Measurements from ENCODE around the gene TNK2. TPM values are rescaled to one million over a fixed set of nuclear protein-coding genes. Genes with fewer than 3 reads are reported as not detected.
A peak's percentile ranks its signal among the peaks of the same experiment; 100 is the strongest.

TNK2 gene
- total and polyA plus RNA-seq, 5 donors, result 40.1 to 162 (median 77.9) TPM

DNA sequence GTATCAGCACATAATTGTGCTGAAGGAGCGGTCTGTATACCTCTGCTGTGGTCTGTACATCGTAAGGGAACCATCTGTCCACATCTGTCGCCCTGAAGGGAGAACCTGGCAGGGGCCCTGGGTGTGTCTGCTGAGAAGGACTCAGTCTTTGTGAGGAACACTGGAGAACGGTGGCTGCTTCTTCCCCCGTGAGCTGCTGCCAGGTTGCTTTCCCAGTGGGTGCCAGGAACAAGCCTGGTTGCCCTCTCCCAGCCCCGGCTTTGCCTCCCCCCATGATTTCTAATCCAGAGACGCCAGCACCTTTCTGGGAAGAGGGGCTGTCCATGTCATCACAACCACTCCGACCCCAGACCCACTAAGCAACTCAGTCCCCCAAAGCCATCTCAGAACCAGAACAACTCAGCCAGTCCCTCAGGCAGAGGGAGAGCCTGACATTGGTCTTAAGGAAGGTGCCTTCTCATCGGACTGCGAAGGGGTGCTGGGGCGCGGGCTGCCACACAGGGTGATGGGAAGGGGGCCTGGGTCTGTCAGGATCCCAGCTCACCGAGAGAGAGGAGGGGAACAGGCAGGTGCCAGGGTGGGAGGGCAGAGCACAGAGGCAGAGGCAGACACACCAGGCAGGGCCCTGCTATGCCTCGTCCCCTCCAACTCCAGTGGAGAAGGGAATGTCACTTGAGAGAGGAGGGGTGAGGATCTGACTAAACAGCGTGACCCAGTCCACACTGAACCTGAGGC lies 8.5 kb downstream of the TNK2 start:
- ATAC-seq, result no peak
- H3K27ac ChIP-seq (ENCODE audit: low read length), result no peak overlapping the region

DNA sequence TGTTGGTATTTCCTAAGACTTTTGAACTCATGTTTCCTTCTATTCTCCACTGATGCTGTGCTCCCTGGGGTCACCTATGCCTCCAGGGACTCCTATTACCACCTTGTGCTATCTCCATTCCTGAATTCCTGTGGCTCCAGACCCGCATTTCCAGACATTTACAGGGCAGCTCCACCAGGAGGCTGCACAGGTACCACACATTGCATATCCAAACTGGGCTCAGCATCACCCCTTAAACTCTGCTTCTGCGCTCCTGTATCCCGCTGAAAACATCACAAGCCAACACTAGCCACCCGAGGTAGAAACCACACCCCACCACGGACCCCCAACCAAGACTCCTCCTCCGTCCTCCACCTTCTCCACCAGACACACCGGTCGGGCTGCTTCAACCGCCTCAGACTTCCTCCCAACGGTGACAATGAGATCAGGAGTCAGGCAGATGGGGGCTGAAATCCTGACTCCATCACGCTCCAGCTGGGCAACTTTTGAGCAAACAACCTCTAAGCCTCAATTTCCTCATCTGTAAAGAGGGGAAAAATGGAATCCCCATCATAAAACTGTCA lies 10.4 kb downstream of the TNK2 start:
- intact Hi-C loops (cut with DNase I), result loop anchor here in 1 of 4 donors (5.0 kb wide), 1 partner anchor 36 kb away; no protein-coding TSS in a partner anchor
- H3K4me3 ChIP-seq (ENCODE audit: low read length), result no peak overlapping the region

More for the DNA sequence above, 8.5 kb downstream of the TNK2 start:
- intact Hi-C loops (cut with DNase I), result loop anchor here in 1 of 4 donors (5.0 kb wide), 1 partner anchor 38 kb away; no protein-coding TSS in a partner anchor
- no peak overlapping the region for H3K4me3 ChIP-seq (ENCODE audit: low read length)
- DNase-seq, result peak in 2 of 3 donors; percentile 5 to 53
- peaks cover 11% of the 10 kb centered on the region for H3K4me1 ChIP-seq (ENCODE audit: control insufficient read depth, insufficient read depth, low read length)
- H3K9me3 ChIP-seq (ENCODE audit: control insufficient read depth, low read length), result no peaks in the 10 kb centered on the region
- 74% methylated on average over 15 of the region's 15 CpGs for WGBS
- no peaks in the 10 kb centered on the region for H3K27me3 ChIP-seq (ENCODE audit: control insufficient read depth, insufficient read depth)

DNA sequence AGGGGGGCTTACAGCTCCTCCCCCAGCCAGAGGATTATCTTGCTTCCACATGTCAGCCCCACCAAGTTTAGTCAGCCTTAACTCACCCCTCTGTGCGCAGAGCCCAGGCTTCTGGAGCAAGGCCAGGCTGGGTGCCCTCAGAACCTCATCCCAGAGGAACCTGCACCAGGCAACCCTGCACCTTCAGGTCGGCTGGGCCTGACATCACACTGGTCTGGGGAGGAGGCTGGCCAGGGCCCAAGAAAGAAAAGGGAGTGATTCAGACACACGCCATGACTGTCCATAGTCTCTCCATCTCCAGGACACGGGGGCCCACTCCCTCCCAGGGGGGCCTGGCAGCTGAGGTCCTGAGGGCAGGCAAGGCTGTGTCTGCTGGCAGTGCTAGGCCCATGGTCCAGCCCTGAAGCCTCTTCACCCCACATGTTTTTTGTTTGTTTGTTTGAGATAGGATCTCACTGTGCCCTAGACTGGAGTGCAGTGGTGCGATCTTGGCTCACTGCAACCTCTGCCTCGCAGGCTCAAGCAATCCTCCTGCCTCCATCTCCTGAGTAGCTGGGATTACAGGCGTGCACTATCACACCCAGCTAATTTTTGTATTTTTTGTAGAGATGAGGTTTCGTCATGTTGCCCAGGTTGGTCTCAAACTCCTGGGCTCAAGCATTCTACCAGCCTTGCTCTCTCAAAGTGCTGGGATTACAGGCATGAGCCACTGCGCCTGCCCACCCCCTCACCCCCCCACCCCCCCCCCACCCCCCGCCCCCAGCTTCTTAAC lies 11.1 kb downstream of the TNK2 start:
- ATAC-seq (no peak), DNase-seq (peak; percentile 54 to 79 (median 73))
- Histone ChIP-seq H3K4me1 (ENCODE audit: control insufficient read depth, insufficient read depth, low read length) (peaks cover 17% of the 10 kb centered on the region), H3K4me3 (ENCODE audit: low read length) (no peak overlapping the region), H3K27me3 (ENCODE audit: control insufficient read depth, insufficient read depth) (no peaks in the 10 kb centered on the region), H3K9me3 (ENCODE audit: control insufficient read depth, low read length) (no peaks in the 10 kb centered on the region), H3K27ac (ENCODE audit: low read length) (peak overlapping the region; percentile 93)
- WGBS, result 35% methylated on average over 10 of the region's 10 CpGs
- intact Hi-C loops (cut with DNase I), result loop anchor here in 1 of 4 donors (5.0 kb wide), 1 partner anchor 35 kb away; no protein-coding TSS in a partner anchor

More for the DNA sequence above, 10.4 kb downstream of the TNK2 start:
- no peak overlapping the region for H3K27ac ChIP-seq (ENCODE audit: low read length)
- H3K27me3 ChIP-seq (ENCODE audit: control insufficient read depth, insufficient read depth), result no peaks in the 10 kb centered on the region
- ATAC-seq, result no peak
- H3K9me3 ChIP-seq (ENCODE audit: control insufficient read depth, low read length), result no peaks in the 10 kb centered on the region
- DNase-seq, result peak in 2 of 3 donors; percentile 4 to 47
- H3K4me1 ChIP-seq (ENCODE audit: control insufficient read depth, insufficient read depth, low read length), result peaks cover 17% of the 10 kb centered on the region
- WGBS, result 70% methylated on average over 11 of the region's 11 CpGs

DNA sequence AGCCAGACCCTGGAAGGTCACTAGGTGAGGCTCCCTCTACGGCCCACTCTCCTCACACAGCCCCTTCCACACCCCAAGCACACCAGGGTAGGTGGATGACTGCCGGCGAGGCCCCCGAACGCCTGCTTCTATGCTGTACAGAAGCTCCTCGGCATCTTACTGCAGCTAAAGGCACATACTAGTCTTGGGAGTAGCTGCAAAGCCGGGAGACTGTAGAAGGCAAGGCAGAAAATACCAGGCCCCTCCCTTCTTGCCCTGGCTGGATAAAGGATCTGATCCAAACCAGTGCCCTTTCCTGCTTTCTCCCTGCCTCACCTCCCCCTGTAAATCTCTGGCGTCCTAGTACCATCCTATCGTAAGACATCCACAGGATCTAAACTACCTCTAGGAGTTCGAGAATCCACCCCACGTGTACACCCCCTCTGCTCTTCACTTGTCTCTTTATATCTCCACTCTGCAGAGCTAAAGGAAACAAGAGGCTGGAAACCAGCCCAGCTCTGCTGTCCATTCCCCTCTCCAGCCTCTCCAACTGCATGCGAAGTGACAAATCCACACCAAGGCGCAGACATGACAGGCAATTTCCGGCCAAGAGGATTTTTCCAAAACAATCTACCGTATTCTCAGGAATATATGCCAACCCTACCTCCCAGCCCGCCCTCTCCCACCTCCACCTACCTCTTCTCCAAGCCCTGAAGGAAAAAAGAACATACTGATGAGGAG lies 11.8 kb downstream of the TNK2 start:
- intact Hi-C loops (cut with DNase I), result loop anchor here in 1 of 4 donors (5.0 kb wide), 1 partner anchor 34 kb away; no protein-coding TSS in a partner anchor
- DNase-seq (peak; percentile 58 to 81 (median 78)), ATAC-seq (peak; percentile 50 to 55)
- 4% methylated on average over 16 of the region's 16 CpGs for WGBS
- Histone ChIP-seq H3K4me3 (ENCODE audit: low read length) (peak overlapping the region; percentile 65), H3K9me3 (ENCODE audit: control insufficient read depth, low read length) (no peaks in the 10 kb centered on the region), H3K27me3 (ENCODE audit: control insufficient read depth, insufficient read depth) (no peaks in the 10 kb centered on the region), H3K4me1 (ENCODE audit: control insufficient read depth, insufficient read depth, low read length) (peaks cover 17% of the 10 kb centered on the region), H3K27ac (ENCODE audit: low read length) (peak overlapping the region; percentile 93)

DNA sequence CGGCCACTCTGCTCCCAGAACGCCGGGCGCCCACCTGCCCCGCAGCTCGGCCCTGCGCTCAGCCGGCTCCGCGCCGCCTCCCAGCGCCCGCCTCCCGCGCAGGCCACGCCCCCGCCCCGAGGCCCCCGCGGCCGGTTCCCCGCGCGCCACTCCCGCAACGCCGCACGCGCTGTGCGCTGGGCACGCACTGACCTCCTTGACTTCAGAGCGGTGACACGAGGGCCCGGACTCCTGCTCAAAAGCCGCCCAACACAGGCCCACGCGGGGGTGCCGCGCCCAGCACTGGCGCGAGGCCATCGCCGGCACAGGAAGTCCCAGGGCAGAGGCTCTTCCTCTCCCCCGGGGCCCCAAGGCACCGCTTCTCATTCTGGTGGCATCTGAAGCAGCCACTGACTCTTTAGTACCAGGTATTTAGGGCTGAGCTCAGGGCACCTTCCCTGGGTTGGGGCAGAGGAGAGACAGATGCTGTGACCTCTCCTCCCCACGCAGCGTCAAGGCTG lies 12.4 kb downstream of the TNK2 start:
- Histone ChIP-seq H3K4me3 (ENCODE audit: low read length) (peak overlapping the region; percentile 65), H3K4me1 (ENCODE audit: control insufficient read depth, insufficient read depth, low read length) (peaks cover 17% of the 10 kb centered on the region), H3K27me3 (ENCODE audit: control insufficient read depth, insufficient read depth) (no peaks in the 10 kb centered on the region), H3K27ac (ENCODE audit: low read length) (peak overlapping the region; percentile 93), H3K9me3 (ENCODE audit: control insufficient read depth, low read length) (no peaks in the 10 kb centered on the region)
- WGBS, result under 1% methylated on average over 47 of the region's 47 CpGs
- intact Hi-C loops (cut with DNase I), result loop anchor here in 3 of 4 donors (2.0 to 5.0 kb wide), 3 partner anchors 17 to 37 kb away; no protein-coding TSS in a partner anchor
- ATAC-seq (peak; percentile 19 to 30), DNase-seq (peak; percentile 74 to 91 (median 90))

DNA sequence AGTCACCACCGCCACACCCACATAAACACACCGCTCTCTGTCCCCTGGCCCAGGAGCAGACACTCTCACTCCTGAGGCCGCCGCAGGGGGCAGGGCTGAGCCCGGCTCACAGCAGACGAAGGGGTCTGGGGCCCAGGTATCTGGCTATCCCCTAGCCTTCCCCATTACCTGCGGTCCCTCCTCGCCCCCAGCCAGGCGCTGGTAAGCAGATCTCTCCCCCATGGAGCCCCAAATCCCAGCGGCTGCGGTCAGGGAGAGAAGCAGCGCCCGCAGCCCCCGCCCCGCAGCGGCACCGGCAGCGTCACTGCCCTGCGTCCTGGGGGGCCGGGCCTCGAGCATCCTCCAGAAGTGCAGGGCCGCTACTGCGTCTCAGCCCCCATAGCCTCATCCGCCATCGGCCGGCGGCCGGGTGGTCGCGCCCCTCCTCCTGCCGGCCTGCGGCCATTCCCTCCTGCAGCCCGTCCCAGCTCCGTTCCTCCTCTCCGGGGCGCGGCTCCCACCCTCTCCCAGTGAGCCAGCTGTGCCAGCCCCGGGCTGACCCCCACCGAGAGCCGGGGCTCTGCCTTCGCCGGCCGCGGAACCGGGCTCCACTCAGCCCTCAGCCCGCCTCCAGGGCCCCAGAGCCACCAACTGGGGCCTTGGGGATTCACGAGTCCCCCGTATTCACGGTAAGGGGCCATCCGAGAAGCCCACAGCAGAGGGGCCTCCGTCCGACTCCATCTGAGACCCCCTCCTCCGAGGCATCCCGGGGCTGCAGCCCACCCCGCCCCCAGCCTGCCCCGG lies 13.1 kb downstream of the TNK2 start:
- intact Hi-C loops (cut with DNase I), result loop anchor here in 3 of 4 donors (2.0 to 5.0 kb wide), 3 partner anchors 18 to 36 kb away; no protein-coding TSS in a partner anchor
- DNase-seq (peak; percentile 45 to 83 (median 79)), ATAC-seq (peak; percentile 9 to 40)

DNA sequence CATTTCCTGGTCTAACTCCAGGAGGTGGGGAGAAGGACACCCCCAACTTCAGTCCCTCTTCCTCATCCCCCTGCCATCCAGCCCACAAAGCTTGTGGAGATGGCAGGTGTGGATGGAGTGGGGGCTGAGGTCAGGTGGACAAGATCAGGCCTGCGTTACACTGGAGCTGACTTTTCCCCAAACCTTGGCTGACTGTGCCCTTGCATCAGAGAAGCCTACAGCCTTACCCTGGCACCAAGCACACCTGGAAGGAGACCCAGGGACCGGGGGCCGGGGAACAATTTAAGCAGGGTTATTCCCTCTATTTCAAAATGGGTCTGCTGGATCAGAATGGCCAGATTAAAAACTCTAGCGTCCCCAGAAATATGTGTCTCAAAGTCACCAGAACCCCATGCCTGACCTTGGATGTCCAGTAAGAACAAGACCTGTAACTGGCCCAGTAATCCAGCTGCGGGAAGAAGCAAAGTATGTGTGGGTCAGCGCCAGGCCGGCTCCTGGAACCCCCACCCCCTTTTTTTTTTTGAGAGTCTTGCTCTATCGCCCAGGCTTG lies 14.4 kb downstream of the TNK2 start:
- Histone ChIP-seq H3K27ac (ENCODE audit: low read length) (no peak overlapping the region), H3K4me1 (ENCODE audit: control insufficient read depth, insufficient read depth, low read length) (peaks cover 13% of the 10 kb centered on the region), H3K4me3 (ENCODE audit: low read length) (no peak overlapping the region), H3K9me3 (ENCODE audit: control insufficient read depth, low read length) (no peaks in the 10 kb centered on the region), H3K27me3 (ENCODE audit: control insufficient read depth, insufficient read depth) (no peaks in the 10 kb centered on the region)
- DNase-seq (peak in 2 of 3 donors; percentile 24 to 52), ATAC-seq (no peak)
- intact Hi-C loops (cut with DNase I), result loop anchor here in 3 of 4 donors (1.0 to 2.0 kb wide), 3 partner anchors 19 to 35 kb away; no protein-coding TSS in a partner anchor
- WGBS, result 81% methylated on average over 8 of the region's 8 CpGs

More for the DNA sequence above, 13.1 kb downstream of the TNK2 start:
- H3K4me3 ChIP-seq (ENCODE audit: low read length), result peak overlapping the region; percentile 65
- H3K9me3 ChIP-seq (ENCODE audit: control insufficient read depth, low read length), result no peaks in the 10 kb centered on the region
- peak overlapping the region; percentile 68 for H3K27ac ChIP-seq (ENCODE audit: low read length)
- WGBS, result under 1% methylated on average over 56 of the region's 56 CpGs
- H3K4me1 ChIP-seq (ENCODE audit: control insufficient read depth, insufficient read depth, low read length), result peaks cover 17% of the 10 kb centered on the region
- no peaks in the 10 kb centered on the region for H3K27me3 ChIP-seq (ENCODE audit: control insufficient read depth, insufficient read depth)

DNA sequence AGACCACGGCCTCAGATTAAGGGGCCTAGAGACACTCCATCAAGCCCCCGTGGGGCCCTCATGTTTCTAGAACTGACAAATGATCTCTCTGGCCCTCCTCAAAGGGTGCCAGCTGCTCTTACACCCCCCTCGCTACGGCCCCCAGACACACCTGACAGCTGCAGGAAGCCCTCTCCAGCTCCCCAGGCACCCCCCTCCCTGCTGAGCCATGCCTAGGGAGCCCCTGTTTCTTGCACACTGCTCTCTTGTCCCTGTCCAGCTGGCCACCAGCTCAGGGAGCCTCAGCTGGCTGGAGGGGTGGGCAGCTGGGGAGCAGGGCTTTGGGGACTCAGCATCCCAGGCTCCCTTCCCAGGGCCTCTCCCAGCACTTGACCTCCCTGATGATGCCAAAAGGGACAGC lies 14.8 kb downstream of the TNK2 start:
- H3K4me3 ChIP-seq (ENCODE audit: low read length), result no peak overlapping the region
- peaks cover 13% of the 10 kb centered on the region for H3K4me1 ChIP-seq (ENCODE audit: control insufficient read depth, insufficient read depth, low read length)
- DNase-seq, result peak in 2 of 3 donors; percentile 50 to 67
- ATAC-seq, result no peak
- 42% methylated on average over 4 of the region's 4 CpGs for WGBS
- H3K9me3 ChIP-seq (ENCODE audit: control insufficient read depth, low read length), result no peaks in the 10 kb centered on the region
- intact Hi-C loops (cut with DNase I), result no loop called here
- H3K27ac ChIP-seq (ENCODE audit: low read length), result no peak overlapping the region
- H3K27me3 ChIP-seq (ENCODE audit: control insufficient read depth, insufficient read depth), result no peaks in the 10 kb centered on the region

DNA sequence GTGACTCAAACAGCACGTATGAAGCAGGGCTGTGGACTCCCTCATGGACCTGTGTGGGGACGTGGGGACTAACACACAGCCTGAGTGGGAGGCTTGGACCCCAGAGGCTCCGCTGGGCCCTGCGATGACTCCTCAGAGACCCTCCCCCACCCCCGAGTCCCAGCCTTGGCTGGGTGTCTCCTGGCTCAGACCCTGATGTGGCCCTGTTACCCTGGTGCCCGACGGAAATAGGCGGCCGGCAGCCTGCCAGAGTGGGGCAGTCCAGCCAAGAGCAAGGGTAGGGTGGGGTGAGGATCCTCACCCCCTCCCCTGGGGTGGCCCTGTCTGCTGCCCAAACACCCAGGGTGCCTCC lies 15.3 kb downstream of the TNK2 start:
- WGBS, result 12% methylated on average over 9 of the region's 9 CpGs
- intact Hi-C loops (cut with DNase I), result no loop called here
- peak; percentile 70 to 92 (median 88) for DNase-seq
- H3K4me1 ChIP-seq (ENCODE audit: control insufficient read depth, insufficient read depth, low read length), result peaks cover 13% of the 10 kb centered on the region
- H3K27me3 ChIP-seq (ENCODE audit: control insufficient read depth, insufficient read depth), result no peaks in the 10 kb centered on the region
- H3K9me3 ChIP-seq (ENCODE audit: control insufficient read depth, low read length), result no peaks in the 10 kb centered on the region
- H3K27ac ChIP-seq (ENCODE audit: low read length), result peak overlapping the region; percentile 42
- no peak overlapping the region for H3K4me3 ChIP-seq (ENCODE audit: low read length)
- ATAC-seq, result peak; percentile 41 to 45
